ENCODE results near the gene EIF3L.

EIF3L gene

DNA sequence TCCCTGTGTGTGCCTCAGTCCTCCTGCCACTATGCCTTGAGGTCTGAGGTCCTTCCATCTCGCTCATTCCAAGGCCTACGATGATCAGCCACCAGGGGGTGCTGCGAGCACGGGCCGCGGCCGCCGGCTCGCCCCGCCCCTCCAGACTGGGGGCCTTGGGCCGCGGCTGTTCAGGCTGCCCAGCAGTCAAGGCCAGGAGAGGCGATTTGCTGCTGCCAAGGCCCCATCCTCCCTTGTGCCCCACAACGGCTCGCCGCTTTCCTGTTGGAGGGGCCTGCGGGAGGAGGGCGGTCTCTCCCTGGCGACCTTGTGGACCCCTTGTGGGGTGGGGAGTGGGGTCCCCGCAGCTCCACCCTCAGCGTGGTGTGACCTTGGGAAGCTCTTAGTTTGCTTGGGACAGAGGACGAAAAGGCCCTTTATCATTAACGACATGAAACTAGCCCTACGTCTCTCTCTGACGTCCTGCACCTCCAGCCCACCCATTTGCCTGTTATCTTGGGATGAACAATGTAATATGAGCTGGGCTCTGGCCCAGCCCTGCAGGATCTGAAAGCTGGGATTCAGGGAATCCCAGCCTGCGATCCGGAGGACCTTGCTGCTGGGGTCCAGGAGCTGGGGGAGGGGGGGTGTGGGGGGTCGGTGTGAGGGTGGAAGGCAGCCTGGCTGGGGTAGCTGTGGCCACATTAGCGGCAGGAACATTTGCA lies 31.4 kb upstream of the EIF3L start:
- POLR2A ChIA-PET: interaction anchor here (1.6 to 2.1 kb wide), 3 partner anchors 10 to 45 kb away, joined by 3 to 8 read pairs (median 7); partner anchors contain the start of genes ANKRD54 and GCAT
- peak overlapping the region in 6 of 7 experiments; percentile 8 to 70 (median 40) for H3K4me3 ChIP-seq (ENCODE audit: control insufficient read depth in 1 of 7, extremely low read depth in 1 of 7, insufficient read depth in 4 of 7, low read depth in 2 of 7, low read length in 6 of 7)
- 4% methylated on average over 9 of the region's 29 CpGs for WGBS (ENCODE audit: insufficient coverage)

DNA sequence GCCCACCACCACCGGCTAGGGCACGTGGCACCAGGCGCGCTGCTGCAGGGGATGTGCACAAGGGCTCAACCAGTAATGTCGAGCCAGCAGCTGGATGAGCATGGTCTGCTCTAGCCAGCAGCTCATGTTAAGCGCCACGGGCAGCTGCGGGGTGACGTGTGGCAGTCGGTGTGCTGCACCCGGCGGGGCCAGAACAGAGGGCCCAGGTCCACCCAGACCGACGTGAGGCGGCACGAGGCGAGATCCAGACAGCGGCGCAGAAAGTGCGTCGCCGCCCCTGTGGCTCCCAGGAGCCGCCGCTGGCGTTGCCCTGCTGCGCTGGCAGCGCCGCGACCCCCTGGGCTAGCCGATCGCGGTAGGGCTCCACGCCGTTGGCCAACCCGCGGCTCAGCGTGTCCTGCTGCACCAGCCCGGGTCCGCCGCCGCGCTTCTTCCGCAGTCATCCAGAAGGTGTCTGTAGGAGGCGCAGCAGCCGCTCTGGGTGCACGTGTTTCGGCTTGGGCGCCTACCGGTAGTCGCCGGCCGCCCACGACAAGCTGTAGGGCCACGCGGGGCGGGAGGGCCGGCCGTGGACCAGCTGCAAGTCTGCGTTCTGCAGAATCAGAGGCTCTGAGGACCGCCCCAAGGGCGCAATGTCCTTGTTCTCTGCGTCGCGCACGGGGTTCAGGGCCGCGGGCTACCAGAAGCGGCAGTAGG lies 30.7 kb upstream of the EIF3L start:
- 4% methylated on average over 54 of the region's 68 CpGs for WGBS (ENCODE audit: insufficient coverage)
- peaks cover 0 to 16% (median 7%) of the 10 kb centered on the region in 5 experiments for H3K27me3 ChIP-seq (replicated peaks in 2 of 5; ENCODE audit: control insufficient read depth in 4 of 5, insufficient read depth in 5 of 5, low read length in 4 of 5)
- DNase-seq: peak in 2 of 3 donors; percentile 78 to 84
- H3K36me3 ChIP-seq (ENCODE audit: control insufficient read depth in 4 of 4, insufficient read depth in 4 of 4, low read length in 3 of 4): peaks cover 2 to 21% (median 15%) of the 10 kb centered on the region in 4 experiments
- POLR2A ChIA-PET: interaction anchor here (1.6 to 2.1 kb wide), 3 partner anchors 10 to 45 kb away, joined by 3 to 8 read pairs (median 7); partner anchors contain the start of genes ANKRD54 and GCAT
- H3K4me3 ChIP-seq (ENCODE audit: control insufficient read depth in 1 of 7, extremely low read depth in 1 of 7, insufficient read depth in 4 of 7, low read depth in 2 of 7, low read length in 6 of 7): peak overlapping the region in 5 of 7 experiments; percentile 8 to 70 (median 54)
- CTCF ChIA-PET: interaction anchor here (0.6 to 9.3 kb wide), 25 partner anchors 9 to 175 kb away, joined by 3 to 142 read pairs (median 5); partner anchors contain the start of genes ANKRD54 and GCAT
- no peak overlapping the region for H3K27ac ChIP-seq (ENCODE audit: insufficient read depth in 1 of 2, low read depth in 1 of 2, low read length in 2 of 2, poor library complexity in 1 of 2, severe bottlenecking in 2 of 2)
- H3K9me3 ChIP-seq (ENCODE audit: control extremely low read depth in 1 of 5, control insufficient read depth in 4 of 5, insufficient read depth in 2 of 5, low read depth in 1 of 5, low read length in 4 of 5): no peaks in the 10 kb centered on the region
- H3K4me1 ChIP-seq (ENCODE audit: control extremely low read depth in 1 of 4, control insufficient read depth in 4 of 4, insufficient read depth in 4 of 4, low read length in 3 of 4): peaks cover 0 to 21% (median 17%) of the 10 kb centered on the region in 4 experiments

More for the DNA sequence above, 31.4 kb upstream of the EIF3L start:
- CTCF ChIA-PET: interaction anchor here (0.6 to 9.3 kb wide), 23 partner anchors 10 to 175 kb away, joined by 3 to 142 read pairs (median 6); partner anchors contain the start of genes ANKRD54 and GCAT
- Histone ChIP-seq H3K4me1 (ENCODE audit: control extremely low read depth in 1 of 4, control insufficient read depth in 4 of 4, insufficient read depth in 4 of 4, low read length in 3 of 4) (peaks cover 0 to 21% (median 17%) of the 10 kb centered on the region in 4 experiments), H3K9me3 (ENCODE audit: control extremely low read depth in 1 of 5, control insufficient read depth in 4 of 5, insufficient read depth in 2 of 5, low read depth in 1 of 5, low read length in 4 of 5) (no peaks in the 10 kb centered on the region), H3K36me3 (ENCODE audit: control insufficient read depth in 4 of 4, insufficient read depth in 4 of 4, low read length in 3 of 4) (peaks cover 2 to 26% (median 18%) of the 10 kb centered on the region in 4 experiments), H3K27ac (ENCODE audit: insufficient read depth in 1 of 2, low read depth in 1 of 2, low read length in 2 of 2, poor library complexity in 1 of 2, severe bottlenecking in 2 of 2) (no peak overlapping the region), H3K27me3 (replicated peaks in 2 of 5; ENCODE audit: control insufficient read depth in 4 of 5, insufficient read depth in 5 of 5, low read length in 4 of 5) (peaks cover 0 to 16% (median 7%) of the 10 kb centered on the region in 5 experiments)
- peak in 2 of 3 donors; percentile 71 to 77 for DNase-seq

DNA sequence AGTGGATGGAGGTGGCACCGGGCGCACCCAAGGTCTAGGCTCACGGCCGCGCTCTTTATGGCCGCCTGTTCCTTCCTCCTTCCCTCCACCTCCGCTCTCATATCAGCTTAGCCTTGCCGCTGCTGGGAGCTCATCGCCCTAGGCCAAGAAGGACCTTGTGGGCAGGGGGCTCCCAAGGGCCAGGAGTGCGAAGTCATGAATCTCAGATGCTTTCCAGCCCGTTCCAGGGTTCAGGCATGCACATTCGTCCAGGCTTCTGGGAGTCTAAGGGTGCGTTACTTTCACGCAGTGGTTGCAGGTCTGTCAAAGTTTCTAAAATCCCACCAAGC lies 30.1 kb upstream of the EIF3L start:
- no peaks in the 10 kb centered on the region for H3K9me3 ChIP-seq (ENCODE audit: control extremely low read depth in 1 of 5, control insufficient read depth in 4 of 5, insufficient read depth in 2 of 5, low read depth in 1 of 5, low read length in 4 of 5)
- DNase-seq: no peak
- POLR2A ChIA-PET: interaction anchor here (1.6 to 2.1 kb wide), 2 partner anchors 11 to 44 kb away, joined by 3 to 8 read pairs; partner anchors contain the start of gene GCAT
- CTCF ChIA-PET: interaction anchor here (0.8 to 9.3 kb wide), 12 partner anchors 8 to 176 kb away, joined by 3 to 142 read pairs (median 10); partner anchors contain the start of gene GCAT
- peak overlapping the region in 3 of 7 experiments; percentile 54 to 70 (median 56) for H3K4me3 ChIP-seq (ENCODE audit: control insufficient read depth in 1 of 7, extremely low read depth in 1 of 7, insufficient read depth in 4 of 7, low read depth in 2 of 7, low read length in 6 of 7)
- H3K4me1 ChIP-seq (ENCODE audit: control extremely low read depth in 1 of 4, control insufficient read depth in 4 of 4, insufficient read depth in 4 of 4, low read length in 3 of 4): peaks cover 0 to 25% (median 19%) of the 10 kb centered on the region in 4 experiments
- WGBS (ENCODE audit: insufficient coverage): 30% methylated on average over 14 of the region's 14 CpGs
- H3K27ac ChIP-seq (ENCODE audit: insufficient read depth in 1 of 2, low read depth in 1 of 2, low read length in 2 of 2, poor library complexity in 1 of 2, severe bottlenecking in 2 of 2): no peak overlapping the region
- H3K36me3 ChIP-seq (ENCODE audit: control insufficient read depth in 4 of 4, insufficient read depth in 4 of 4, low read length in 3 of 4): peaks cover 2 to 20% (median 15%) of the 10 kb centered on the region in 4 experiments
- peaks cover 0 to 16% (median 7%) of the 10 kb centered on the region in 5 experiments for H3K27me3 ChIP-seq (replicated peaks in 2 of 5; ENCODE audit: control insufficient read depth in 4 of 5, insufficient read depth in 5 of 5, low read length in 4 of 5)

DNA sequence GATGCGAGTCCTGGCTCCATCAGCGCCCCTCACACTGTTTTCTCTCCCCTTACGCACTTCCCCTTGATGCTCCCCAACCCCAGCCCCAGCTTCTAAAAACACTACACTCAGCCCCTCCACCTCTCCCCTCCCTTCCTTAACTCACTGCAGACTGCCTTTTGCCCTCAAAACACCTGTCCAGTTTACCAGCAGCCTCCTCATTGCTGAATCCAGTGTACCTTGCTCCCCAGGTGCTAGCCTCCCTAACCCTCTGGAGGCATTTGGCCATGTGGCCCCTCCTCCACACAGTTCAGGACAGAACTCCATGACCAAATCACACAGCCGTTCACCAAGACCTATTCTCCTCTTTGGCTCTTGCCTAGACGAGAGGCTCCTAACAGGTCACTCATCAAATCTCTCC lies 28.9 kb upstream of the EIF3L start:
- no peak overlapping the region for H3K4me3 ChIP-seq (ENCODE audit: control insufficient read depth in 1 of 7, extremely low read depth in 1 of 7, insufficient read depth in 4 of 7, low read depth in 2 of 7, low read length in 6 of 7)
- WGBS (ENCODE audit: insufficient coverage): 94% methylated on average over 3 of the region's 5 CpGs
- peaks cover 0 to 16% (median 7%) of the 10 kb centered on the region in 5 experiments for H3K27me3 ChIP-seq (replicated peaks in 2 of 5; ENCODE audit: control insufficient read depth in 4 of 5, insufficient read depth in 5 of 5, low read length in 4 of 5)
- H3K9me3 ChIP-seq (ENCODE audit: control extremely low read depth in 1 of 5, control insufficient read depth in 4 of 5, insufficient read depth in 2 of 5, low read depth in 1 of 5, low read length in 4 of 5): no peaks in the 10 kb centered on the region
- CTCF ChIA-PET: interaction anchor here (0.8 to 9.3 kb wide), 6 partner anchors 7 to 64 kb away, joined by 3 to 142 read pairs (median 22); partner anchors contain the start of genes ANKRD54 and GCAT
- DNase-seq: no peak
- peaks cover 2 to 12% (median 8%) of the 10 kb centered on the region in 4 experiments for H3K36me3 ChIP-seq (ENCODE audit: control insufficient read depth in 4 of 4, insufficient read depth in 4 of 4, low read length in 3 of 4)
- no peak overlapping the region for H3K27ac ChIP-seq (ENCODE audit: insufficient read depth in 1 of 2, low read depth in 1 of 2, low read length in 2 of 2, poor library complexity in 1 of 2, severe bottlenecking in 2 of 2)
- H3K4me1 ChIP-seq (ENCODE audit: control extremely low read depth in 1 of 4, control insufficient read depth in 4 of 4, insufficient read depth in 4 of 4, low read length in 3 of 4): peaks cover 2 to 34% (median 24%) of the 10 kb centered on the region in 4 experiments
- POLR2A ChIA-PET: no interaction called here

DNA sequence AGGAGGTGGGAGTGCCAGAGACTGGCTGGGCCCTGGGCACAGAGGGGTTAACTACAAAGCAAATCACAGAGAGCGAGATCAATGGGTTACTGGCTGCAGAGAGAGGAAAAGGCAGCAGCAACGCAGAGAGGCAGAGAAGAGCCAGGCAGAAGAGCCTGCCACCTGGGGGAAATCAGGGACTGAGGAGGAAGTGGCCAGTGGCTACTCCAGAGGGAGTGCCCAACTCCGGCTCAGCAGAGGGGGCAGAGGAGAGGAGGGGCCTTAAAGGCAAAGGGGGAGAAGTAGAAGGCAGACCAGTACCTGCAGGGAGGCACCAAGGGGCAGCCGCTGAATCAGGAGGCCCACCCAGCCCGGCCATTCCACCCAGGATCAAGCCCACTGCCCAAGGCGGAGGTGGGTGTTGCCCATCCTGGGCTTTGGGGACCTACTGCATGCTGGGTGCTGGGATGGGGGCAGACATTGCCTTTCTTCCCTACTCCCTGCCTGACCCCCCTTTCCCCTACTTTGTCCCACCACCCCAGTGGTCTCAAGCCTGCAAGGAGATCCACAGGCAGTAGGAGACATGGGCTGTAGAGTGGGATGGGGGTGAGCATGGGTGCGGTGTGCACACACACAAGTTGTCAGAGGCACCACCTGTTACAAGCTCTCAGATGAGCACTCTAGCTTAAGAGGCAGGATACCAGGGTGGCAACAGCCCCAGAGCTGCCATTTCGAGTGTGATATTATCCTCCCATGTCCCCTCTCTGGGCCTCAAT lies 27.0 kb upstream of the EIF3L start:
- Histone ChIP-seq H3K27ac (ENCODE audit: insufficient read depth in 1 of 2, low read depth in 1 of 2, low read length in 2 of 2, poor library complexity in 1 of 2, severe bottlenecking in 2 of 2) (no peak overlapping the region), H3K4me1 (ENCODE audit: control extremely low read depth in 1 of 4, control insufficient read depth in 4 of 4, insufficient read depth in 4 of 4, low read length in 3 of 4) (peaks cover 2 to 33% (median 24%) of the 10 kb centered on the region in 4 experiments), H3K9me3 (ENCODE audit: control extremely low read depth in 1 of 5, control insufficient read depth in 4 of 5, insufficient read depth in 2 of 5, low read depth in 1 of 5, low read length in 4 of 5) (no peaks in the 10 kb centered on the region), H3K36me3 (ENCODE audit: control insufficient read depth in 4 of 4, insufficient read depth in 4 of 4, low read length in 3 of 4) (no peaks in the 10 kb centered on the region), H3K4me3 (ENCODE audit: control insufficient read depth in 1 of 7, extremely low read depth in 1 of 7, insufficient read depth in 4 of 7, low read depth in 2 of 7, low read length in 6 of 7) (no peak overlapping the region), H3K27me3 (replicated peaks in 2 of 5; ENCODE audit: control insufficient read depth in 4 of 5, insufficient read depth in 5 of 5, low read length in 4 of 5) (peaks cover 0 to 16% (median 7%) of the 10 kb centered on the region in 5 experiments)
- CTCF ChIA-PET: interaction anchor here (1.0 to 1.2 kb wide), 2 partner anchors 15 to 38 kb away, joined by 3 read pairs; partner anchors contain the start of gene GCAT
- DNase-seq: no peak
- POLR2A ChIA-PET: no interaction called here
- 93% methylated on average over 7 of the region's 8 CpGs for WGBS (ENCODE audit: insufficient coverage)
